ENCODE measurements around the gene SLC16A9. TPM values are rescaled to one million over a fixed set of nuclear protein-coding genes. Genes with fewer than 3 reads are reported as not detected.

The SLC16A9 gene
- total RNA-seq, 1 experiment from 2014 or later: 0.13 TPM

DNA sequence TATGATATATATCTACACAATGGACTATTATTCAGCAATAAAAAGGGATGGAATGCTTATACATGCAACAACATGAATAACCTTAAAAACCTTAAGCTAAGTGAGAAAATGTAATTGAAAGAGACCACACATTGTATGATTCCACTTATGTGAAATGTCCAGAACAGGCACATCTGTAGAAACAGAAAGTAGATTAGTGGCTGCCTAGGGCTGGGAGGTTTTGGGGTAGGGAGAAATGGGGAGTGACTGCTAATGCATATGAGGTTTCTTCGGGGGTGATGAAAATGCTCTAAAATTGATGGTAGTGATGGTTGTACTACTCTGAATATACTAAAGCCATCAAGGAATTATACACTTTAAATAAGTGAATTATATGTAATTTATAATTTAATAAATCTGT lies 14.7 kb downstream of the SLC16A9 start:
- ChIA-PET CTCF (no interaction called here), POLR2A (no interaction called here)
- intact Hi-C loops (cut with micrococcal nuclease; ENCODE audit: unreplicated experiment): no loop called here
- Histone ChIP-seq H3K27me3 (ENCODE audit: control insufficient read depth, insufficient read depth, low read length) (no peaks in the 10 kb centered on the region; the same call in 1 of the 2 replicates), H3K27ac (ENCODE audit: low read length) (no peak overlapping the region), H3K9me3 (ENCODE audit: control insufficient read depth, insufficient read depth, low read depth, low read length) (no peaks in the 10 kb centered on the region), H3K4me1 (ENCODE audit: control insufficient read depth, insufficient read depth, low read length) (no peaks in the 10 kb centered on the region), H3K4me3 (ENCODE audit: low read depth in 2 of 2, low read length in 2 of 2) (no peak overlapping the region), H3K36me3 (ENCODE audit: control insufficient read depth, insufficient read depth, low read length) (no peaks in the 10 kb centered on the region)
- ATAC-seq (no peak), DNase-seq (ENCODE audit: low read depth, low spot score) (no peak)
- TF ChIP-seq POLR2AphosphoS5 (IDR thresholded peaks at IDR 0.05; ENCODE audit: low read depth, low read length) (no peak), TCF7L2 (IDR thresholded peaks at IDR 0.05; ENCODE audit: low read depth, low read length) (no peak), SIN3A (IDR thresholded peaks at IDR 0.05; ENCODE audit: borderline replicate concordance, insufficient read depth, low read depth, low read length) (no peak)
- TF ChIP-seq, protein P1, sequence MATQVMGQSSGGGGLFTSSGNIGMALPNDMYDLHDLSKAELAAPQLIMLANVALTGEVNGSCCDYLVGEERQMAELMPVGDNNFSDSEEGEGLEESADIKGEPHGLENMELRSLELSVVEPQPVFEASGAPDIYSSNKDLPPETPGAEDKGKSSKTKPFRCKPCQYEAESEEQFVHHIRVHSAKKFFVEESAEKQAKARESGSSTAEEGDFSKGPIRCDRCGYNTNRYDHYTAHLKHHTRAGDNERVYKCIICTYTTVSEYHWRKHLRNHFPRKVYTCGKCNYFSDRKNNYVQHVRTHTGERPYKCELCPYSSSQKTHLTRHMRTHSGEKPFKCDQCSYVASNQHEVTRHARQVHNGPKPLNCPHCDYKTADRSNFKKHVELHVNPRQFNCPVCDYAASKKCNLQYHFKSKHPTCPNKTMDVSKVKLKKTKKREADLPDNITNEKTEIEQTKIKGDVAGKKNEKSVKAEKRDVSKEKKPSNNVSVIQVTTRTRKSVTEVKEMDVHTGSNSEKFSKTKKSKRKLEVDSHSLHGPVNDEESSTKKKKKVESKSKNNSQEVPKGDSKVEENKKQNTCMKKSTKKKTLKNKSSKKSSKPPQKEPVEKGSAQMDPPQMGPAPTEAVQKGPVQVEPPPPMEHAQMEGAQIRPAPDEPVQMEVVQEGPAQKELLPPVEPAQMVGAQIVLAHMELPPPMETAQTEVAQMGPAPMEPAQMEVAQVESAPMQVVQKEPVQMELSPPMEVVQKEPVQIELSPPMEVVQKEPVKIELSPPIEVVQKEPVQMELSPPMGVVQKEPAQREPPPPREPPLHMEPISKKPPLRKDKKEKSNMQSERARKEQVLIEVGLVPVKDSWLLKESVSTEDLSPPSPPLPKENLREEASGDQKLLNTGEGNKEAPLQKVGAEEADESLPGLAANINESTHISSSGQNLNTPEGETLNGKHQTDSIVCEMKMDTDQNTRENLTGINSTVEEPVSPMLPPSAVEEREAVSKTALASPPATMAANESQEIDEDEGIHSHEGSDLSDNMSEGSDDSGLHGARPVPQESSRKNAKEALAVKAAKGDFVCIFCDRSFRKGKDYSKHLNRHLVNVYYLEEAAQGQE (IDR thresholded peaks at IDR 0.05; ENCODE audit: insufficient read depth in 1 of 2, low read depth in 2 of 2, low read length in 1 of 2): no peak
- TF ChIP-seq, protein P2, sequence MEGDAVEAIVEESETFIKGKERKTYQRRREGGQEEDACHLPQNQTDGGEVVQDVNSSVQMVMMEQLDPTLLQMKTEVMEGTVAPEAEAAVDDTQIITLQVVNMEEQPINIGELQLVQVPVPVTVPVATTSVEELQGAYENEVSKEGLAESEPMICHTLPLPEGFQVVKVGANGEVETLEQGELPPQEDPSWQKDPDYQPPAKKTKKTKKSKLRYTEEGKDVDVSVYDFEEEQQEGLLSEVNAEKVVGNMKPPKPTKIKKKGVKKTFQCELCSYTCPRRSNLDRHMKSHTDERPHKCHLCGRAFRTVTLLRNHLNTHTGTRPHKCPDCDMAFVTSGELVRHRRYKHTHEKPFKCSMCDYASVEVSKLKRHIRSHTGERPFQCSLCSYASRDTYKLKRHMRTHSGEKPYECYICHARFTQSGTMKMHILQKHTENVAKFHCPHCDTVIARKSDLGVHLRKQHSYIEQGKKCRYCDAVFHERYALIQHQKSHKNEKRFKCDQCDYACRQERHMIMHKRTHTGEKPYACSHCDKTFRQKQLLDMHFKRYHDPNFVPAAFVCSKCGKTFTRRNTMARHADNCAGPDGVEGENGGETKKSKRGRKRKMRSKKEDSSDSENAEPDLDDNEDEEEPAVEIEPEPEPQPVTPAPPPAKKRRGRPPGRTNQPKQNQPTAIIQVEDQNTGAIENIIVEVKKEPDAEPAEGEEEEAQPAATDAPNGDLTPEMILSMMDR (IDR thresholded peaks at IDR 0.05): no peak
- in situ Hi-C loops (cut with HindIII; ENCODE audit: low pct_unique_long_range_greater_than_20kb, low sequenced_read_pairs): no loop called here
- no TSS peak for BruUV-seq (replicated peaks)

DNA sequence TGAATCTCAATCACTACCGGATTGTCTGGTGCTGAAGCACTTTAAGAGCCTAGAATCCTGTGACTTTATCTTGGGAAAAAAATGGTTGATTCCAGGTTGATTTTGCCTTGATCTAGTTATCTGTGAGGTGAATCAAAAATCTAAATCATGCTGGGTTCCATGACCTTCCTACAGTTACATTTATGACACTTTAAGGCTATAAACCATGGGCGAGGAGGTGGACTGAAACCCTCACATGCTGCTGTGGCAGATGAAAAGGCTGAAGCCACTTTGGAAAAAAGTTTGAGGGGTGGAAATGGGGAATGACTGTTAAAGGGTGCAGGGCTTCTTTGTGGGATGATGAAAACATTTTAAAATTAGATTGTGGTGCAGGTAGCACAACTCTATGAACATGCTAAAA lies 17.5 kb downstream of the SLC16A9 start:
- ATAC-seq (no peak), DNase-seq (ENCODE audit: low read depth, low spot score) (no peak)
- Histone ChIP-seq H3K4me1 (ENCODE audit: control insufficient read depth, insufficient read depth, low read length) (no peaks in the 10 kb centered on the region), H3K27me3 (ENCODE audit: control insufficient read depth, insufficient read depth, low read length) (no peaks in the 10 kb centered on the region; the same call in 1 of the 2 replicates), H3K9me3 (ENCODE audit: control insufficient read depth, insufficient read depth, low read depth, low read length) (no peaks in the 10 kb centered on the region), H3K27ac (ENCODE audit: low read length) (no peak overlapping the region), H3K36me3 (ENCODE audit: control insufficient read depth, insufficient read depth, low read length) (no peaks in the 10 kb centered on the region), H3K4me3 (ENCODE audit: low read depth in 2 of 2, low read length in 2 of 2) (no peak overlapping the region)
- BruUV-seq (replicated peaks): no TSS peak
- no peak for TF ChIP-seq SIN3A (IDR thresholded peaks at IDR 0.05; ENCODE audit: borderline replicate concordance, insufficient read depth, low read depth, low read length)
- no peak for TF ChIP-seq POLR2AphosphoS5 (IDR thresholded peaks at IDR 0.05; ENCODE audit: low read depth, low read length)
- no peak for TF ChIP-seq TCF7L2 (IDR thresholded peaks at IDR 0.05; ENCODE audit: low read depth, low read length)
- TF ChIP-seq, protein P2 (IDR thresholded peaks at IDR 0.05): no peak
- TF ChIP-seq, protein P1 (IDR thresholded peaks at IDR 0.05; ENCODE audit: insufficient read depth in 1 of 2, low read depth in 2 of 2, low read length in 1 of 2): no peak
- in situ Hi-C loops (cut with HindIII; ENCODE audit: low pct_unique_long_range_greater_than_20kb, low sequenced_read_pairs) (no loop called here), intact Hi-C loops (cut with micrococcal nuclease; ENCODE audit: unreplicated experiment) (no loop called here)
- ChIA-PET POLR2A (no interaction called here), CTCF (no interaction called here)

All from Panc1 (cell line).